GM23338 (cell line): ENCODE data around the gene KRTAP20-4. TPM values are rescaled to one million over a fixed set of nuclear protein-coding genes. Genes with fewer than 3 reads are reported as not detected.

Source experiments
- ATAC-seq: fragments of 200-7000 bp; cut with Tn5 transposase; 3 replicates; pipeline ENCODE4 v1.9.1; 2020
- DNase-seq: peaks from one replicate; pipeline ENCODE4 v3.0.0-alpha.2; 2015; ENCODE audit warnings: low spot score
- H2AFZ ChIP-seq: fragments of 200-600 bp; sonication (generic); 2 replicates; pipeline ENCODE4 v1.8.0; 2016; ENCODE audit warnings: antibody characterized with exemption, mild to moderate bottlenecking, moderate library complexity
- H3F3A ChIP-seq: fragments of 200-600 bp; sonication (generic); replicated peaks from 2 replicates; pipeline ENCODE4 v1.8.0; 2017; ENCODE audit warnings: antibody characterized with exemption, mixed run types, low read depth
- H3K27ac ChIP-seq: fragments of 200-600 bp; sonication (generic); 2 replicates; pipeline ENCODE4 v1.6.1; 2016; ENCODE audit warnings: low read depth
- H3K27me3 ChIP-seq: fragments of 200-600 bp; sonication (generic); 2 replicates; pipeline ENCODE4 v1.8.0; 2016; ENCODE audit warnings: mild to moderate bottlenecking, mixed run types, moderate library complexity; ENCODE audit not compliant: insufficient read depth
- H3K36me3 ChIP-seq: fragments of 200-600 bp; sonication (generic); 2 replicates; pipeline ENCODE4 v1.8.0; 2016; ENCODE audit warnings: mild to moderate bottlenecking; ENCODE audit not compliant: insufficient read depth
- H3K4me1 ChIP-seq: fragments of 200-600 bp; sonication (generic); 2 replicates; pipeline ENCODE4 v1.8.0; 2016; ENCODE audit warnings: mild to moderate bottlenecking, moderate library complexity; ENCODE audit not compliant: insufficient read depth
- H3K4me2 ChIP-seq: fragments of 200-600 bp; sonication (generic); 2 replicates; pipeline ENCODE4 v1.7.1; 2017; ENCODE audit warnings: mixed run types
- H3K4me3 ChIP-seq: fragments of 200-600 bp; sonication (generic); 2 replicates; pipeline ENCODE4 v1.6.1; 2016; ENCODE audit warnings: mixed run types
- H3K79me2 ChIP-seq: fragments of 200-600 bp; sonication (generic); replicated peaks from 2 replicates; pipeline ENCODE4 v1.8.0; 2017; ENCODE audit warnings: mild to moderate bottlenecking; ENCODE audit not compliant: insufficient read depth
- H3K9me2 ChIP-seq: fragments of 200-600 bp; sonication (generic); 2 replicates; pipeline ENCODE4 v1.8.0; 2017; ENCODE audit not compliant: insufficient read depth
- H4K20me1 ChIP-seq: fragments of 200-600 bp; sonication (generic); replicated peaks from 2 replicates; pipeline ENCODE4 v1.8.0; 2017; ENCODE audit warnings: mild to moderate bottlenecking; ENCODE audit not compliant: insufficient read depth
- H3K27ac Mint-ChIP-seq: 2 replicates; pipeline ENCODE4 v1.8.0; 2020; ENCODE audit warnings: inconsistent platforms, mild to moderate bottlenecking, moderate library complexity, mixed read lengths
- H3K27me3 Mint-ChIP-seq: 3 replicates; pipeline ENCODE4 v1.8.0; 2022; ENCODE audit warnings: low read depth, mild to moderate bottlenecking, moderate library complexity, mixed read lengths, inconsistent platforms; ENCODE audit not compliant: insufficient read depth, poor library complexity
- H3K36me3 Mint-ChIP-seq: 3 replicates; pipeline ENCODE4 v1.8.0; 2021; ENCODE audit warnings: low read depth, mild to moderate bottlenecking, inconsistent platforms, moderate library complexity, mixed read lengths
- H3K4me1 Mint-ChIP-seq: 3 replicates; pipeline ENCODE4 v1.8.0; 2020; ENCODE audit warnings: mild to moderate bottlenecking, inconsistent platforms, mixed read lengths
- H3K4me3 Mint-ChIP-seq: 3 replicates; pipeline ENCODE4 v1.8.0; 2021; ENCODE audit warnings: moderate library complexity, mild to moderate bottlenecking, inconsistent platforms, mixed read lengths
- H3K9me3 Mint-ChIP-seq: 3 replicates; pipeline ENCODE4 v1.8.0; 2020; ENCODE audit warnings: moderate library complexity, mild to moderate bottlenecking, inconsistent platforms, mixed read lengths
- CREB1 ChIP-seq: fragments of 250-450 bp; sonication (Bioruptor Pico); IDR thresholded peaks from 2 replicates; pipeline ENCODE4 v1.5.0; 2020; ENCODE audit warnings: low read depth, mild to moderate bottlenecking, moderate library complexity
- ETS1 ChIP-seq: IDR thresholded peaks from 2 replicates; pipeline ENCODE4 v1.6.1; 2016; ENCODE audit warnings: antibody characterized with exemption
- EZH2 ChIP-seq: fragments of 200-600 bp; sonication (generic); IDR thresholded peaks from one replicate; pipeline ENCODE4 v1.8.0; 2017; ENCODE audit warnings: antibody characterized with exemption, mild to moderate bottlenecking, low read depth; ENCODE audit not compliant: unreplicated experiment
- EZH2phosphoT487 ChIP-seq: fragments of 200-600 bp; sonication (generic); IDR thresholded peaks from one replicate; pipeline ENCODE4 v1.8.1; 2018; ENCODE audit warnings: antibody characterized with exemption; ENCODE audit not compliant: unreplicated experiment
- JUNB ChIP-seq: IDR thresholded peaks from one replicate; pipeline ENCODE4 v1.6.1; 2016; ENCODE audit warnings: antibody characterized with exemption; ENCODE audit not compliant: unreplicated experiment
- NANOG ChIP-seq: IDR thresholded peaks from 2 replicates; pipeline ENCODE4 v1.6.1; 2016; ENCODE audit warnings: antibody characterized with exemption, borderline replicate concordance
- POLR2AphosphoS5 ChIP-seq: IDR thresholded peaks from 2 replicates; pipeline ENCODE4 v1.6.1; 2016; ENCODE audit warnings: antibody characterized with exemption, low read depth
- STAT1 ChIP-seq: IDR thresholded peaks from one replicate; pipeline ENCODE4 v1.6.1; 2016; ENCODE audit warnings: antibody characterized with exemption; ENCODE audit not compliant: unreplicated experiment
- ZNF114 ChIP-seq: fragments of 250-450 bp; sonication (Bioruptor Pico); IDR thresholded peaks from 2 replicates; pipeline ENCODE4 v1.5.0; 2020; ENCODE audit warnings: mild to moderate bottlenecking, moderate library complexity
- ZNF331 ChIP-seq: fragments of 250-450 bp; sonication (Bioruptor Pico); IDR thresholded peaks from 2 replicates; pipeline ENCODE4 v1.5.0; 2020; ENCODE audit warnings: low read depth, mild to moderate bottlenecking, moderate library complexity
- polyA plus RNA-seq: library from polyadenylated mRNA; unstranded; fragments of >200 nt; fragmentation: Nextera tagmentation; extraction: Ambion mirVana; gene quantifications from 2 replicates; pipeline ENCODE4 v1.2.1, GENCODE V29; 2016
- total RNA-seq: library from RNA; depleted of rRNA; stranded (reverse); fragments of >200 nt; shearing (Covaris generic); gene quantifications from 2 replicates; pipeline ENCODE4 v1.2.3, GENCODE V29; 2014
- TF ChIP-seq, protein P1 (sequence below): fragments of 250-450 bp; sonication (Bioruptor Pico); IDR thresholded peaks from 2 replicates; pipeline ENCODE4 v1.5.0; 2020; ENCODE audit warnings: mild to moderate bottlenecking, moderate library complexity
- TF ChIP-seq, protein P2 (sequence below), 2 experiments: fragments of 200-600 bp in 1 of 2; sonication (generic) in 1 of 2; conservative IDR thresholded peaks; 2 replicates each; pipeline versions ENCODE4 v1.5.1 to v1.6.1; 2016 to 2017; ENCODE audit warnings: antibody characterized with exemption in 2 of 2, low read depth in 2 of 2, mild to moderate bottlenecking in 2 of 2, moderate library complexity in 1 of 2
- TF ChIP-seq, protein P3 (sequence below): IDR thresholded peaks from one replicate; pipeline ENCODE4 v1.6.1; 2018; ENCODE audit warnings: antibody characterized with exemption; ENCODE audit not compliant: unreplicated experiment

The KRTAP20-4 gene
- total and polyA plus RNA-seq, 2 experiments from 2014 or later: not detected

GRCh38 chr21:30625449-30626165 lies 5.2 kb downstream of the KRTAP20-4 start:
- H3K27me3 ChIP-seq: no peaks in the 10 kb centered on the region
- no peaks in the 10 kb centered on the region; the same call in 2 of the 3 replicates for H3K4me1 Mint-ChIP-seq
- no peak overlapping the region for H3K27ac ChIP-seq
- no peaks in the 10 kb centered on the region; the same call in 1 of the 2 replicates for H3K4me1 ChIP-seq
- no peak for TF ChIP-seq STAT1
- TF ChIP-seq ZNF331 (CRISPR knock-in tag): no peak
- TF ChIP-seq, protein P1, sequence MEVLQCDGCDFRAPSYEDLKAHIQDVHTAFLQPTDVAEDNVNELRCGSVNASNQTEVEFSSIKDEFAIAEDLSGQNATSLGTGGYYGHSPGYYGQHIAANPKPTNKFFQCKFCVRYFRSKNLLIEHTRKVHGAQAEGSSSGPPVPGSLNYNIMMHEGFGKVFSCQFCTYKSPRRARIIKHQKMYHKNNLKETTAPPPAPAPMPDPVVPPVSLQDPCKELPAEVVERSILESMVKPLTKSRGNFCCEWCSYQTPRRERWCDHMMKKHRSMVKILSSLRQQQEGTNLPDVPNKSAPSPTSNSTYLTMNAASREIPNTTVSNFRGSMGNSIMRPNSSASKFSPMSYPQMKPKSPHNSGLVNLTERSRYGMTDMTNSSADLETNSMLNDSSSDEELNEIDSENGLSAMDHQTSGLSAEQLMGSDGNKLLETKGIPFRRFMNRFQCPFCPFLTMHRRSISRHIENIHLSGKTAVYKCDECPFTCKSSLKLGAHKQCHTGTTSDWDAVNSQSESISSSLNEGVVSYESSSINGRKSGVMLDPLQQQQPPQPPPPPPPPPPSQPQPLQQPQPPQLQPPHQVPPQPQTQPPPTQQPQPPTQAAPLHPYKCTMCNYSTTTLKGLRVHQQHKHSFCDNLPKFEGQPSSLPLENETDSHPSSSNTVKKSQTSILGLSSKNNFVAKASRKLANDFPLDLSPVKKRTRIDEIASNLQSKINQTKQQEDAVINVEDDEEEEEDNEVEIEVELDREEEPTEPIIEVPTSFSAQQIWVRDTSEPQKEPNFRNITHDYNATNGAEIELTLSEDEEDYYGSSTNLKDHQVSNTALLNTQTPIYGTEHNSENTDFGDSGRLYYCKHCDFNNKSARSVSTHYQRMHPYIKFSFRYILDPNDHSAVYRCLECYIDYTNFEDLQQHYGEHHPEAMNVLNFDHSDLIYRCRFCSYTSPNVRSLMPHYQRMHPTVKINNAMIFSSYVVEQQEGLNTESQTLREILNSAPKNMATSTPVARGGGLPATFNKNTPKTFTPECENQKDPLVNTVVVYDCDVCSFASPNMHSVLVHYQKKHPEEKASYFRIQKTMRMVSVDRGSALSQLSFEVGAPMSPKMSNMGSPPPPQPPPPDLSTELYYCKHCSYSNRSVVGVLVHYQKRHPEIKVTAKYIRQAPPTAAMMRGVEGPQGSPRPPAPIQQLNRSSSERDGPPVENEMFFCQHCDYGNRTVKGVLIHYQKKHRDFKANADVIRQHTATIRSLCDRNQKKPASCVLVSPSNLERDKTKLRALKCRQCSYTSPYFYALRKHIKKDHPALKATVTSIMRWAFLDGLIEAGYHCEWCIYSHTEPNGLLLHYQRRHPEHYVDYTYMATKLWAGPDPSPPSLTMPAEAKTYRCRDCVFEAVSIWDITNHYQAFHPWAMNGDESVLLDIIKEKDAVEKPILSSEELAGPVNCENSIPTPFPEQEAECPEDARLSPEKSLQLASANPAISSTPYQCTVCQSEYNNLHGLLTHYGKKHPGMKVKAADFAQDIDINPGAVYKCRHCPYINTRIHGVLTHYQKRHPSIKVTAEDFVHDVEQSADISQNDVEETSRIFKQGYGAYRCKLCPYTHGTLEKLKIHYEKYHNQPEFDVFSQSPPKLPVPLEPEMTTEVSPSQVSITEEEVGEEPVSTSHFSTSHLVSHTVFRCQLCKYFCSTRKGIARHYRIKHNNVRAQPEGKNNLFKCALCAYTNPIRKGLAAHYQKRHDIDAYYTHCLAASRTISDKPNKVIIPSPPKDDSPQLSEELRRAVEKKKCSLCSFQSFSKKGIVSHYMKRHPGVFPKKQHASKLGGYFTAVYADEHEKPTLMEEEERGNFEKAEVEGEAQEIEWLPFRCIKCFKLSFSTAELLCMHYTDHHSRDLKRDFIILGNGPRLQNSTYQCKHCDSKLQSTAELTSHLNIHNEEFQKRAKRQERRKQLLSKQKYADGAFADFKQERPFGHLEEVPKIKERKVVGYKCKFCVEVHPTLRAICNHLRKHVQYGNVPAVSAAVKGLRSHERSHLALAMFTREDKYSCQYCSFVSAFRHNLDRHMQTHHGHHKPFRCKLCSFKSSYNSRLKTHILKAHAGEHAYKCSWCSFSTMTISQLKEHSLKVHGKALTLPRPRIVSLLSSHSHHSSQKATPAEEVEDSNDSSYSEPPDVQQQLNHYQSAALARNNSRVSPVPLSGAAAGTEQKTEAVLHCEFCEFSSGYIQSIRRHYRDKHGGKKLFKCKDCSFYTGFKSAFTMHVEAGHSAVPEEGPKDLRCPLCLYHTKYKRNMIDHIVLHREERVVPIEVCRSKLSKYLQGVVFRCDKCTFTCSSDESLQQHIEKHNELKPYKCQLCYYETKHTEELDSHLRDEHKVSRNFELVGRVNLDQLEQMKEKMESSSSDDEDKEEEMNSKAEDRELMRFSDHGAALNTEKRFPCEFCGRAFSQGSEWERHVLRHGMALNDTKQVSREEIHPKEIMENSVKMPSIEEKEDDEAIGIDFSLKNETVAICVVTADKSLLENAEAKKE (CRISPR knock-in tag): no peak
- TF ChIP-seq POLR2AphosphoS5: no peak
- TF ChIP-seq, protein P2, sequence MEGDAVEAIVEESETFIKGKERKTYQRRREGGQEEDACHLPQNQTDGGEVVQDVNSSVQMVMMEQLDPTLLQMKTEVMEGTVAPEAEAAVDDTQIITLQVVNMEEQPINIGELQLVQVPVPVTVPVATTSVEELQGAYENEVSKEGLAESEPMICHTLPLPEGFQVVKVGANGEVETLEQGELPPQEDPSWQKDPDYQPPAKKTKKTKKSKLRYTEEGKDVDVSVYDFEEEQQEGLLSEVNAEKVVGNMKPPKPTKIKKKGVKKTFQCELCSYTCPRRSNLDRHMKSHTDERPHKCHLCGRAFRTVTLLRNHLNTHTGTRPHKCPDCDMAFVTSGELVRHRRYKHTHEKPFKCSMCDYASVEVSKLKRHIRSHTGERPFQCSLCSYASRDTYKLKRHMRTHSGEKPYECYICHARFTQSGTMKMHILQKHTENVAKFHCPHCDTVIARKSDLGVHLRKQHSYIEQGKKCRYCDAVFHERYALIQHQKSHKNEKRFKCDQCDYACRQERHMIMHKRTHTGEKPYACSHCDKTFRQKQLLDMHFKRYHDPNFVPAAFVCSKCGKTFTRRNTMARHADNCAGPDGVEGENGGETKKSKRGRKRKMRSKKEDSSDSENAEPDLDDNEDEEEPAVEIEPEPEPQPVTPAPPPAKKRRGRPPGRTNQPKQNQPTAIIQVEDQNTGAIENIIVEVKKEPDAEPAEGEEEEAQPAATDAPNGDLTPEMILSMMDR (conservative IDR thresholded peaks at IDR 0.05; ENCODE audit: low read depth in 2 of 2): no peak
- TF ChIP-seq, protein P3, sequence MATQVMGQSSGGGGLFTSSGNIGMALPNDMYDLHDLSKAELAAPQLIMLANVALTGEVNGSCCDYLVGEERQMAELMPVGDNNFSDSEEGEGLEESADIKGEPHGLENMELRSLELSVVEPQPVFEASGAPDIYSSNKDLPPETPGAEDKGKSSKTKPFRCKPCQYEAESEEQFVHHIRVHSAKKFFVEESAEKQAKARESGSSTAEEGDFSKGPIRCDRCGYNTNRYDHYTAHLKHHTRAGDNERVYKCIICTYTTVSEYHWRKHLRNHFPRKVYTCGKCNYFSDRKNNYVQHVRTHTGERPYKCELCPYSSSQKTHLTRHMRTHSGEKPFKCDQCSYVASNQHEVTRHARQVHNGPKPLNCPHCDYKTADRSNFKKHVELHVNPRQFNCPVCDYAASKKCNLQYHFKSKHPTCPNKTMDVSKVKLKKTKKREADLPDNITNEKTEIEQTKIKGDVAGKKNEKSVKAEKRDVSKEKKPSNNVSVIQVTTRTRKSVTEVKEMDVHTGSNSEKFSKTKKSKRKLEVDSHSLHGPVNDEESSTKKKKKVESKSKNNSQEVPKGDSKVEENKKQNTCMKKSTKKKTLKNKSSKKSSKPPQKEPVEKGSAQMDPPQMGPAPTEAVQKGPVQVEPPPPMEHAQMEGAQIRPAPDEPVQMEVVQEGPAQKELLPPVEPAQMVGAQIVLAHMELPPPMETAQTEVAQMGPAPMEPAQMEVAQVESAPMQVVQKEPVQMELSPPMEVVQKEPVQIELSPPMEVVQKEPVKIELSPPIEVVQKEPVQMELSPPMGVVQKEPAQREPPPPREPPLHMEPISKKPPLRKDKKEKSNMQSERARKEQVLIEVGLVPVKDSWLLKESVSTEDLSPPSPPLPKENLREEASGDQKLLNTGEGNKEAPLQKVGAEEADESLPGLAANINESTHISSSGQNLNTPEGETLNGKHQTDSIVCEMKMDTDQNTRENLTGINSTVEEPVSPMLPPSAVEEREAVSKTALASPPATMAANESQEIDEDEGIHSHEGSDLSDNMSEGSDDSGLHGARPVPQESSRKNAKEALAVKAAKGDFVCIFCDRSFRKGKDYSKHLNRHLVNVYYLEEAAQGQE: no peak
- TF ChIP-seq EZH2: no peak
- no peak for TF ChIP-seq NANOG
- TF ChIP-seq CREB1 (CRISPR knock-in tag): no peak
- TF ChIP-seq JUNB: no peak
- TF ChIP-seq ZNF114: no peak
- TF ChIP-seq EZH2phosphoT487: no peak
- no peak for TF ChIP-seq ETS1
- H3K4me2 ChIP-seq: peak overlapping the region; percentile 18; the same call in 1 of the 2 replicates
- no peak overlapping the region for H3K4me3 Mint-ChIP-seq
- H3K9me2 ChIP-seq: peaks cover 13% of the 10 kb centered on the region; the same call in 1 of the 2 replicates
- peaks cover 16% of the 10 kb centered on the region for H3K9me3 Mint-ChIP-seq
- DNase-seq (peak; percentile 9), ATAC-seq (no peak)
- no peak overlapping the region for H3K27ac Mint-ChIP-seq
- no peaks in the 10 kb centered on the region for H4K20me1 ChIP-seq
- no peaks in the 10 kb centered on the region for H3K79me2 ChIP-seq
- no peaks in the 10 kb centered on the region for H3F3A ChIP-seq
- H3K36me3 ChIP-seq: no peaks in the 10 kb centered on the region
- H3K27me3 Mint-ChIP-seq: no peaks in the 10 kb centered on the region
- 0 out of 3 replicates have a peak, but pooled peaks cover 5% of the 10 kb centered on the region for H3K36me3 Mint-ChIP-seq
- peak overlapping the region; percentile 73 for H2AFZ ChIP-seq
- H3K4me3 ChIP-seq: no peak overlapping the region
